HCT116 (cell line): ENCODE measurements around the gene CSK. TPM values are rescaled to one million over a fixed set of nuclear protein-coding genes. Genes with fewer than 3 reads are reported as not detected.

ENCODE experiments used
- ATAC-seq: fragments of 200-7000 bp; cut with Tn5 transposase; 2 replicates; pipeline ENCODE4 v1.9.1; 2020; ENCODE audit warnings: mild to moderate bottlenecking, moderate library complexity
- BruUV-seq: library from RNA; stranded (reverse); fragments of 400-500 nt; replicated peaks from 2 replicates; lab custom pipeline; 2021; lab: Mats Ljungman, UMichigan
- CTCF ChIA-PET: fragments of 300-600 bp; sonication (Branson Sonifier 250); formaldehyde crosslinking; loops from one replicate; lab custom pipeline; 2021; ENCODE audit warnings: antibody characterized with exemption; lab: Charles Lee
- POLR2A ChIA-PET: fragments of 300-600, 350-600 bp; sonication (Branson Sonifier 250); formaldehyde crosslinking; loops from one replicate; lab custom pipeline; 2021; ENCODE audit warnings: antibody characterized with exemption; lab: Charles Lee
- RAD21 ChIA-PET, 2 experiments: fragments of 300-600 bp; sonication (Branson Sonifier 250); formaldehyde crosslinking; loops; one replicate each; lab custom pipeline; 2023; ENCODE audit warnings: low total read pairs in 2 of 2; ENCODE audit not compliant: uncharacterized antibody in 2 of 2, unreplicated experiment in 2 of 2, low non-redundant PET in 1 of 2; lab: Charles Lee
- DNase-seq: peaks from one replicate; pipeline ENCODE4 v3.0.0-alpha.2; 2010; ENCODE audit warnings: low read depth, low spot score
- H2AFZ ChIP-seq: fragments of 200-600 bp; shearing (Covaris generic), sonication (generic); 2 replicates; pipeline ENCODE4 v1.6.1; 2017; ENCODE audit warnings: low read depth, mixed run types, mixed read lengths, antibody characterized with exemption, low read length; ENCODE audit not compliant: poor library complexity, severe bottlenecking
- H3K27ac ChIP-seq: 2 replicates; pipeline ENCODE4 v1.5.1; 2012; ENCODE audit warnings: low read depth, low read length
- H3K27me3 ChIP-seq: fragments of 200-600 bp; sonication (generic); 2 replicates; pipeline ENCODE4 v1.6.1; 2016; ENCODE audit warnings: mixed run types, low read length, mixed read lengths; ENCODE audit not compliant: insufficient read depth
- H3K36me3 ChIP-seq, 2 experiments: fragments of 200-500 bp in 1 of 2; fragments of 200-600 bp in 1 of 2; sonication (Bioruptor generic) in 1 of 2; sonication (generic) in 1 of 2; 2 replicates each; pipeline versions ENCODE4 v1.5.1 to v1.6.1; 2014 to 2016; ENCODE audit warnings: low read length in 2 of 2, inconsistent platforms in 1 of 2, mixed read lengths in 1 of 2, mixed run types in 1 of 2; ENCODE audit not compliant: insufficient read depth in 2 of 2, control insufficient read depth in 1 of 2
- H3K4me1 ChIP-seq, 2 experiments: fragments of 200-600 bp in 1 of 2; sonication (generic) in 1 of 2; 2 replicates each; pipeline versions ENCODE4 v1.5.1 to v1.6.1; 2012 to 2017; ENCODE audit warnings: low read length in 2 of 2, inconsistent platforms in 1 of 2, mild to moderate bottlenecking in 1 of 2, mixed read lengths in 1 of 2, mixed run types in 1 of 2, moderate library complexity in 1 of 2; ENCODE audit not compliant: insufficient read depth in 2 of 2, control insufficient read depth in 1 of 2
- H3K4me2 ChIP-seq: fragments of 200-600 bp; sonication (generic); 2 replicates; pipeline ENCODE4 v1.6.1; 2017; ENCODE audit warnings: mixed run types, low read length, mixed read lengths
- H3K4me3 ChIP-seq, 2 experiments: fragments of 200-600 bp in 1 of 2; sonication (generic) in 1 of 2; replicated peaks in 1 of 2; 2 replicates each; pipeline ENCODE4 v1.5.1; 2011 to 2016; ENCODE audit warnings: low read length in 2 of 2, control low read depth in 1 of 2, low read depth in 1 of 2, mild to moderate bottlenecking in 1 of 2, mixed read lengths in 1 of 2, mixed run types in 1 of 2
- H3K79me2 ChIP-seq: fragments of 200-600 bp; sonication (generic); 2 replicates; pipeline ENCODE4 v1.6.1; 2017; ENCODE audit warnings: mild to moderate bottlenecking, mixed run types, low read length, moderate library complexity, mixed read lengths; ENCODE audit not compliant: insufficient read depth
- H3K9ac ChIP-seq: fragments of 200-600 bp; sonication (generic); 2 replicates; pipeline ENCODE4 v1.6.1; 2016; ENCODE audit warnings: low read length, mixed read lengths
- H3K9me2 ChIP-seq: fragments of 200-600 bp; sonication (generic), shearing (Covaris generic); 2 replicates; pipeline ENCODE4 v1.6.1; 2017; ENCODE audit warnings: mixed run types, mild to moderate bottlenecking, moderate library complexity; ENCODE audit not compliant: insufficient read depth
- H3K9me3 ChIP-seq, 2 experiments: fragments of 200-500 bp in 1 of 2; fragments of 200-600 bp in 1 of 2; sonication (Bioruptor generic) in 1 of 2; sonication (generic) in 1 of 2; 2 replicates each; pipeline ENCODE4 v1.6.1; 2014 to 2017; ENCODE audit warnings: low read length in 2 of 2, mixed read lengths in 2 of 2, inconsistent platforms in 1 of 2, low read depth in 1 of 2, mild to moderate bottlenecking in 1 of 2, mixed run types in 1 of 2, moderate library complexity in 1 of 2; ENCODE audit not compliant: control insufficient read depth in 1 of 2, insufficient read depth in 1 of 2
- H4K20me1 ChIP-seq: fragments of 200-600 bp; sonication (generic), shearing (Covaris generic); 2 replicates; pipeline ENCODE4 v1.6.1; 2017; ENCODE audit warnings: mixed run types, mild to moderate bottlenecking, moderate library complexity; ENCODE audit not compliant: insufficient read depth
- CBX3 ChIP-seq: IDR thresholded peaks from 2 replicates; pipeline ENCODE4 v1.6.1; 2012; ENCODE audit warnings: low read depth
- CEBPB ChIP-seq: IDR thresholded peaks from 2 replicates; pipeline ENCODE4 v1.6.1; 2012; ENCODE audit warnings: low read depth
- EGR1 ChIP-seq: IDR thresholded peaks from 2 replicates; pipeline ENCODE4 v1.6.1; 2012; ENCODE audit warnings: low read depth
- POLR2AphosphoS5 ChIP-seq: IDR thresholded peaks from 2 replicates; pipeline ENCODE4 v1.6.1; 2011; ENCODE audit warnings: mild to moderate bottlenecking, low read depth, low read length, moderate library complexity
- RAD21 ChIP-seq: IDR thresholded peaks from 2 replicates; pipeline ENCODE4 v1.6.1; 2012; ENCODE audit warnings: low read depth, mild to moderate bottlenecking
- REST ChIP-seq: IDR thresholded peaks from 2 replicates; pipeline ENCODE4 v1.6.1; 2012; ENCODE audit warnings: low read depth
- SIN3A ChIP-seq: IDR thresholded peaks from 2 replicates; pipeline ENCODE4 v1.6.1; 2012; ENCODE audit warnings: low read depth
- YY1 ChIP-seq: IDR thresholded peaks from 2 replicates; pipeline ENCODE4 v1.6.1; 2011; ENCODE audit warnings: low read length, low read depth, moderate library complexity, mild to moderate bottlenecking; ENCODE audit not compliant: insufficient replicate concordance; ENCODE audit errors: extremely low read depth
- ZFX ChIP-seq: fragments of 450-650 bp; IDR thresholded peaks from 2 replicates; pipeline ENCODE4 v1.6.1; 2017
- intact Hi-C: fragments of 100-400 bp; cut with micrococcal nuclease; formaldehyde crosslinking; loops from 2 replicates; pipeline ENCODE4 v1.10.0; 2022
- total RNA-seq: library from RNA; stranded (reverse); gene quantifications from one replicate; pipeline ENCODE4 v1.2.1, GENCODE V29; 2021; ENCODE audit not compliant: unreplicated experiment
- TF ChIP-seq, protein P1 (sequence below): IDR thresholded peaks from 2 replicates; pipeline ENCODE4 v1.6.1; 2011; ENCODE audit warnings: mild to moderate bottlenecking, low read length, moderate library complexity; ENCODE audit not compliant: insufficient replicate concordance; ENCODE audit errors: extremely low read depth
- TF ChIP-seq, protein P2 (sequence below): IDR thresholded peaks from 2 replicates; pipeline ENCODE4 v1.6.1; 2012
- TF ChIP-seq, protein P3 (sequence below), 3 experiments: fragments of 200-600 bp in 1 of 3; sonication (generic) in 1 of 3; IDR thresholded peaks in 2 of 3; conservative IDR thresholded peaks in 1 of 3; 2 replicates each; pipeline ENCODE4 v1.5.1; 2012 to 2017; ENCODE audit warnings: low read depth in 2 of 3, low read length in 2 of 3, antibody characterized with exemption in 1 of 3, borderline replicate concordance in 1 of 3, control low read depth in 1 of 3, mild to moderate bottlenecking in 1 of 3, mixed read lengths in 1 of 3, mixed run types in 1 of 3, moderate library complexity in 1 of 3; ENCODE audit not compliant: insufficient read depth in 1 of 3

The CSK gene
- total RNA-seq, 1 experiment from 2014 or later: 72.2 TPM

GRCh38 chr15:74749832-74750231 lies 32.0 kb upstream of the CSK start:
- Histone ChIP-seq H3K79me2 (no peaks in the 10 kb centered on the region), H3K9ac (no peak overlapping the region), H3K4me1 (peaks cover 0 to 10% of the 10 kb centered on the region in 2 experiments; a peak in 2 of 4 replicates), H2AFZ (no peak overlapping the region), H3K36me3 (no peaks in the 10 kb centered on the region), H3K9me2 (no peaks in the 10 kb centered on the region), H3K9me3 (no peaks in the 10 kb centered on the region), H3K27ac (no peak overlapping the region), H3K4me3 (no peak overlapping the region), H4K20me1 (no peaks in the 10 kb centered on the region), H3K27me3 (no peaks in the 10 kb centered on the region), H3K4me2 (no peak overlapping the region)
- no peak for TF ChIP-seq EGR1
- TF ChIP-seq CBX3: no peak
- TF ChIP-seq, protein P1, sequence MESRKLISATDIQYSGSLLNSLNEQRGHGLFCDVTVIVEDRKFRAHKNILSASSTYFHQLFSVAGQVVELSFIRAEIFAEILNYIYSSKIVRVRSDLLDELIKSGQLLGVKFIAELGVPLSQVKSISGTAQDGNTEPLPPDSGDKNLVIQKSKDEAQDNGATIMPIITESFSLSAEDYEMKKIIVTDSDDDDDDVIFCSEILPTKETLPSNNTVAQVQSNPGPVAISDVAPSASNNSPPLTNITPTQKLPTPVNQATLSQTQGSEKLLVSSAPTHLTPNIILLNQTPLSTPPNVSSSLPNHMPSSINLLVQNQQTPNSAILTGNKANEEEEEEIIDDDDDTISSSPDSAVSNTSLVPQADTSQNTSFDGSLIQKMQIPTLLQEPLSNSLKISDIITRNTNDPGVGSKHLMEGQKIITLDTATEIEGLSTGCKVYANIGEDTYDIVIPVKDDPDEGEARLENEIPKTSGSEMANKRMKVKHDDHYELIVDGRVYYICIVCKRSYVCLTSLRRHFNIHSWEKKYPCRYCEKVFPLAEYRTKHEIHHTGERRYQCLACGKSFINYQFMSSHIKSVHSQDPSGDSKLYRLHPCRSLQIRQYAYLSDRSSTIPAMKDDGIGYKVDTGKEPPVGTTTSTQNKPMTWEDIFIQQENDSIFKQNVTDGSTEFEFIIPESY: no peak
- TF ChIP-seq CEBPB: no peak
- TF ChIP-seq SIN3A: no peak
- TF ChIP-seq, protein P2, sequence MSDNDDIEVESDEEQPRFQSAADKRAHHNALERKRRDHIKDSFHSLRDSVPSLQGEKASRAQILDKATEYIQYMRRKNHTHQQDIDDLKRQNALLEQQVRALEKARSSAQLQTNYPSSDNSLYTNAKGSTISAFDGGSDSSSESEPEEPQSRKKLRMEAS: no peak
- no peak for TF ChIP-seq YY1
- TF ChIP-seq, protein P3, sequence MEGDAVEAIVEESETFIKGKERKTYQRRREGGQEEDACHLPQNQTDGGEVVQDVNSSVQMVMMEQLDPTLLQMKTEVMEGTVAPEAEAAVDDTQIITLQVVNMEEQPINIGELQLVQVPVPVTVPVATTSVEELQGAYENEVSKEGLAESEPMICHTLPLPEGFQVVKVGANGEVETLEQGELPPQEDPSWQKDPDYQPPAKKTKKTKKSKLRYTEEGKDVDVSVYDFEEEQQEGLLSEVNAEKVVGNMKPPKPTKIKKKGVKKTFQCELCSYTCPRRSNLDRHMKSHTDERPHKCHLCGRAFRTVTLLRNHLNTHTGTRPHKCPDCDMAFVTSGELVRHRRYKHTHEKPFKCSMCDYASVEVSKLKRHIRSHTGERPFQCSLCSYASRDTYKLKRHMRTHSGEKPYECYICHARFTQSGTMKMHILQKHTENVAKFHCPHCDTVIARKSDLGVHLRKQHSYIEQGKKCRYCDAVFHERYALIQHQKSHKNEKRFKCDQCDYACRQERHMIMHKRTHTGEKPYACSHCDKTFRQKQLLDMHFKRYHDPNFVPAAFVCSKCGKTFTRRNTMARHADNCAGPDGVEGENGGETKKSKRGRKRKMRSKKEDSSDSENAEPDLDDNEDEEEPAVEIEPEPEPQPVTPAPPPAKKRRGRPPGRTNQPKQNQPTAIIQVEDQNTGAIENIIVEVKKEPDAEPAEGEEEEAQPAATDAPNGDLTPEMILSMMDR (IDR thresholded peaks at IDR 0.05 in 2 of 3, conservative IDR thresholded peaks at IDR 0.05 in 1 of 3; ENCODE audit: borderline replicate concordance in 1 of 3, insufficient read depth in 1 of 3, low read depth in 2 of 3, low read length in 2 of 3): no peak
- TF ChIP-seq POLR2AphosphoS5: no peak
- TF ChIP-seq ZFX: no peak
- TF ChIP-seq REST: no peak
- no peak for TF ChIP-seq RAD21
- POLR2A ChIA-PET: interaction anchor here (2.0 kb wide), 1 partner anchor 10 kb away, joined by 5 read pairs; no protein-coding TSS in a partner anchor
- ATAC-seq: no peak
- no peak for DNase-seq
- CTCF ChIA-PET: no interaction called here
- intact Hi-C loops: loop anchor here (10.0 kb wide), 1 partner anchor 735 kb away; no protein-coding TSS in a partner anchor
- RAD21 ChIA-PET: no interaction called here
- no TSS peak for BruUV-seq
